ENCODE measurements around the gene PTPRE. TPM values are rescaled to one million over a fixed set of nuclear protein-coding genes. Genes with fewer than 3 reads are reported as not detected.

The PTPRE gene
- total RNA-seq, 1 donor from 2014 or later = 3.6 TPM

DNA sequence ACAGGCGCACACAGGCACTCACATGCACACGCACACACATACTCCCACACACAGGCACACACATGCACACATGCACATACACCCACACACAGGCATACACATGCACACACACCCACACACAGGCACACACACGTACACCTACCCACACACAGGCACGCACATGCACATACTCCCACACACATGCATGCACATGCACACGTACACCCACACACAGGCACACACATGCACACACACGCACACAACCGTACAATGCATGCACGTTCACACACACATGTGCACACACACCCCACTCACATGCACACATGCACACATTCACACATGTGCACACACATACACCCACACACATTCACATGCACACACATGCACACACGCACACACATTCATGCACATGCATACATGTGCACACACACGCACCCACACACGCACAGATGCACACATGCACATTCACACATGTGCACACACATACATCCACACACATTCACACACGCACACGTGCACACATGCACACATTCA is 160.0 kb downstream of the PTPRE start:
- Mint-ChIP-seq H3K9me3 (no peaks in the 10 kb centered on the region), H3K4me1 (ENCODE audit: unreplicated experiment) (peaks cover 13% of the 10 kb centered on the region), H3K27me3 (no peaks in the 10 kb centered on the region), H3K27ac (no peak overlapping the region), H3K4me3 (no peak overlapping the region), H3K36me3 (no peaks in the 10 kb centered on the region)
- TF ChIP-seq, protein P1, sequence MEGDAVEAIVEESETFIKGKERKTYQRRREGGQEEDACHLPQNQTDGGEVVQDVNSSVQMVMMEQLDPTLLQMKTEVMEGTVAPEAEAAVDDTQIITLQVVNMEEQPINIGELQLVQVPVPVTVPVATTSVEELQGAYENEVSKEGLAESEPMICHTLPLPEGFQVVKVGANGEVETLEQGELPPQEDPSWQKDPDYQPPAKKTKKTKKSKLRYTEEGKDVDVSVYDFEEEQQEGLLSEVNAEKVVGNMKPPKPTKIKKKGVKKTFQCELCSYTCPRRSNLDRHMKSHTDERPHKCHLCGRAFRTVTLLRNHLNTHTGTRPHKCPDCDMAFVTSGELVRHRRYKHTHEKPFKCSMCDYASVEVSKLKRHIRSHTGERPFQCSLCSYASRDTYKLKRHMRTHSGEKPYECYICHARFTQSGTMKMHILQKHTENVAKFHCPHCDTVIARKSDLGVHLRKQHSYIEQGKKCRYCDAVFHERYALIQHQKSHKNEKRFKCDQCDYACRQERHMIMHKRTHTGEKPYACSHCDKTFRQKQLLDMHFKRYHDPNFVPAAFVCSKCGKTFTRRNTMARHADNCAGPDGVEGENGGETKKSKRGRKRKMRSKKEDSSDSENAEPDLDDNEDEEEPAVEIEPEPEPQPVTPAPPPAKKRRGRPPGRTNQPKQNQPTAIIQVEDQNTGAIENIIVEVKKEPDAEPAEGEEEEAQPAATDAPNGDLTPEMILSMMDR (conservative IDR thresholded peaks at IDR 0.05) = no peak
- no peak for DNase-seq (ENCODE audit: extremely low spot score, unreplicated experiment)

DNA sequence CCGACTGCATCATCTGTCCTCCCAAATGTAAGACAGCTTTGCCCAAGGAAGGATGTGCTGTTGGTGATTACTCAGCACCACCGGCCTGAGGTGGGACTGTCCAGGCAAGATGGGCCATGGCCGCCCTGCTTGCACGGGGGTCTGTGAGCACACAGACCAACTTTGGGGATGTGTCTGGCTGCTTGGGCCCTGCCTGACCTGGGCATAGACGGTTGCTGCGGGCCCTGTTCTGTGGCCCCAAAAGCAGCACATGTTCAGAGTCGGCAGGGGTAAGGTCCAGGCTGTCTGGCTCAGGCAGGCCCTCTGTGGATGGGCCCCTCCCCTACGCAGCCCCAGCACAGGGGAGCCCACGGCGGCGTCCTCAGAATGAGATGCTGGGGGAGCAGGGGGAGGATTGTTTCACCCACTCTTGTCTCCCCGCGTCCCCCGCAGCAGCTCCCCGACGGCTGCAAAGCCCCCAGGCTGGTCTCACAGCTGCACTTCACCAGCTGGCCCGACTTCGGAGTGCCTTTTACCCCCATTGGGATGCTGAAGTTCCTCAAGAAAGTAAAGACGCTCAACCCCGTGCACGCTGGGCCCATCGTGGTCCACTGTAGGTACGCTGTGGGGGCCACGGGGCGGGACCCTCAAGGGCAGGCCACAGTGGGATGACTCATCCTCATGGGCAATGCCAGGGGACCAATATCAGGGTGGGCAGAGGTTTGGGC is 160.9 kb downstream of the PTPRE start:
- Mint-ChIP-seq H3K36me3 (no peaks in the 10 kb centered on the region), H3K9me3 (no peaks in the 10 kb centered on the region), H3K4me3 (no peak overlapping the region), H3K27ac (no peak overlapping the region), H3K27me3 (no peaks in the 10 kb centered on the region), H3K4me1 (ENCODE audit: unreplicated experiment) (peaks cover 8% of the 10 kb centered on the region)
- no peak for DNase-seq (ENCODE audit: extremely low spot score, unreplicated experiment)
- TF ChIP-seq, protein P1 (conservative IDR thresholded peaks at IDR 0.05) = no peak

DNA sequence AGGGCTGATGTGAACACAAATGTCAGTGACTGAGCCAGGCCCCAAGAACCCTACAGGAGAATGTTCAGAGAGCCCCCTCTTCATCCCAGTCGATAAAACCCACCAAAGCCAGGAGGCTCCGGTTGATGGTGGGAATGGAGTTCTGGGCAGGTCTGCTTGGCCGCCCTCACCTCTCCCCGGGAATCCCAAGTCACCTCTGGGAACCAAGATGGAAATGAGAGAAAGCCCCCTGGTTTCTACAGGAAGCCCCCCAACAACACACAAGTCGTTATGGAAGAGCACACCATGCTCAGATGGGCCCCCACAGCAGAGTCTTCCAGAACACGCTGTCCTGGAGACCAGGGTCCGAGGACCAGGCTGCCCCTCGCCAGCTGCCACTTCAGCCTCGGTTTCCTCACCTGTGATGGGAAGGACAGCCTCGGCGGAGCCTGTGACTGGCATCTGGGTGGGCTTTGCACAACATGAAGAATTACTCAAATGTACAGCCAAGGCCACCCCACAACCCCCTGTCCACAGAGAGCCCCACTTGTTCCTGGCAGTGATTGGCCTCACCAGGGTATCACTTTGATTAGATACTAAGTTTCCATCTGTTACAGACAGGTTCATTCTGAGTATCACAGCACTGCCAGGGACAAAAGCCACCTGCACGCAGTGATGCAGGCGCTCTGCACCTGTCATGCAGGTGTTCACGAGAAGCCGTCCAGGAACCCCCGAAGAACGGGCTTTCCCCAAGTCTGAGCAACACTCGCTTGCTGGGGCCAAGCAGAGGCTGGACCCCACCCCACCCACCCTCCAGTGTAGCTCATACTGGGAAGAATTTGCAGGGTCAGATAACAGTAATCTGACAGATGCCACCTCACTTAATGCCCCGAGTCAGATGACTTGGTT is 161.7 kb downstream of the PTPRE start:
- Mint-ChIP-seq H3K27me3 (no peaks in the 10 kb centered on the region), H3K9me3 (no peaks in the 10 kb centered on the region), H3K27ac (no peak overlapping the region), H3K4me1 (ENCODE audit: unreplicated experiment) (peaks cover under 1% of the 10 kb centered on the region), H3K4me3 (no peak overlapping the region), H3K36me3 (no peaks in the 10 kb centered on the region)
- TF ChIP-seq, protein P1 (conservative IDR thresholded peaks at IDR 0.05) = no peak
- DNase-seq (ENCODE audit: extremely low spot score, unreplicated experiment) = no peak

DNA sequence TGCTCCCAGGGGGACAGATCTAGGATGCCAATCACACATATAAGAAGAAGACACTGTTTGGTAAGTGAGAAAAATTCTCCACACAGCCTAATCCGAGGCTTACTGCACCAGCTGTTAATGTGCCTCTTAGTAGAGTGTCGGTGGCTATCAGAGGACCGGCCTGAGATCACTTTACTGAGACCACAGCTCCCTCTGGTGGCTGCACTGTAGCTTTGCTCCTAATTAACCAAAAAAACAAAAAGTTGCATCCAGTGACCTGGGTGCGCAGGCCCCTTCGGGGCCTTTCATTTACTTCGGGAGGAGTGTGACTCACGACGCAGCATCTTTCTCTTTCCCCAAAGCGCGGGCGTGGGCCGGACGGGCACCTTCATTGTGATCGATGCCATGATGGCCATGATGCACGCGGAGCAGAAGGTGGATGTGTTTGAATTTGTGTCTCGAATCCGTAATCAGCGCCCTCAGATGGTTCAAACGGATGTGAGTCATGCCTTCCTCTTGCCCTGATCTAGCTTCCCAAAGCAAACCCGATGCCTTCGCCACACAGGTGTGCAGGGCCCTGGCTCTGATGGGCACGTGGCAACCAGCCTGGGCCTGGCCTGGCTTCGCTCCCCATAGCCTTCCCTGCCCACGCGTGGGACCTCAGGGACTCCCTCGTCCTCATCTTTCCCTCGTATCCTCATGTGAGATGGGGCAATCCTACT is 162.6 kb downstream of the PTPRE start:
- H3K27me3 Mint-ChIP-seq = no peaks in the 10 kb centered on the region
- no peak overlapping the region for H3K4me3 Mint-ChIP-seq
- DNase-seq (ENCODE audit: extremely low spot score, unreplicated experiment) = no peak
- no peak overlapping the region for H3K27ac Mint-ChIP-seq
- TF ChIP-seq, protein P1 (conservative IDR thresholded peaks at IDR 0.05) = peak; percentile 93
- no peaks in the 10 kb centered on the region for H3K9me3 Mint-ChIP-seq
- H3K36me3 Mint-ChIP-seq = no peaks in the 10 kb centered on the region
- H3K4me1 Mint-ChIP-seq (ENCODE audit: unreplicated experiment) = no peaks in the 10 kb centered on the region

DNA sequence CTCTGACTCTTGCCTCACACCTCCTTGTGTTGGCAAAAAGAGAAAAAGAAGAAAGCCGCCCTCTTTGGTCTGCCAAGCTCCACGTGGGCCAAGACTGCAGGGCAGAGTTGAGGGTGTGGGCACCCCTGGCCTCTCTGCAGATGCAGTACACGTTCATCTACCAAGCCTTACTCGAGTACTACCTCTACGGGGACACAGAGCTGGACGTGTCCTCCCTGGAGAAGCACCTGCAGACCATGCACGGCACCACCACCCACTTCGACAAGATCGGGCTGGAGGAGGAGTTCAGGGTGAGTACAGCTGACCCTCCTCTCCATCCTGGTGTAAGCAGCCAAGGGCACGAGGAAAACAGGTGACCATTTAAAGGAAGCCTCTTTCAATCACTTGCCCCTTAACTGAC is 163.3 kb downstream of the PTPRE start:
- H3K9me3 Mint-ChIP-seq = no peaks in the 10 kb centered on the region
- no peak overlapping the region for H3K4me3 Mint-ChIP-seq
- no peaks in the 10 kb centered on the region for H3K4me1 Mint-ChIP-seq (ENCODE audit: unreplicated experiment)
- TF ChIP-seq, protein P1 (conservative IDR thresholded peaks at IDR 0.05) = no peak
- H3K27me3 Mint-ChIP-seq = no peaks in the 10 kb centered on the region
- DNase-seq (ENCODE audit: extremely low spot score, unreplicated experiment) = no peak
- H3K36me3 Mint-ChIP-seq = no peaks in the 10 kb centered on the region
- no peak overlapping the region for H3K27ac Mint-ChIP-seq

All from type B pancreatic cell (in vitro differentiated cells).